Tibial nerve (tissue), 4 donors: Measurements from ENCODE around the gene SKIL. TPM values are rescaled to one million over a fixed set of nuclear protein-coding genes. Genes with fewer than 3 reads are reported as not detected.

Source experiments
- DNase-seq, 2 donors: peaks; one replicate each; pipeline ENCODE4 v3.0.0-alpha.2; 2019; ENCODE audit warnings: low spot score in 2 of 2
- H3K27ac ChIP-seq, 4 donors: fragments of 200-600 bp; sonication (generic) in 3 of 4; one replicate each; pipeline ENCODE4 v1.5.1; 2017 to 2019; ENCODE audit warnings: mild to moderate bottlenecking in 1 of 4
- H3K27me3 ChIP-seq, 2 donors: fragments of 200-600 bp; sonication (generic) in 1 of 2; one replicate each; pipeline versions ENCODE4 v1.5.1 to v1.6.0; 2017 to 2019
- H3K36me3 ChIP-seq, 3 donors: fragments of 200-600 bp; sonication (generic); one replicate each; pipeline ENCODE4 v1.5.1; 2018 to 2019
- H3K4me1 ChIP-seq, 4 donors: fragments of 200-600 bp; sonication (generic) in 3 of 4; one replicate each; pipeline ENCODE4 v1.5.1; 2017 to 2019
- H3K4me3 ChIP-seq, 4 donors: fragments of 200-600 bp; sonication (generic) in 3 of 4; one replicate each; pipeline ENCODE4 v1.5.1; 2017 to 2019; ENCODE audit warnings: mild to moderate bottlenecking in 1 of 4, moderate library complexity in 1 of 4
- H3K9me3 ChIP-seq, 4 donors: fragments of 200-600 bp; sonication (generic) in 3 of 4; one replicate each; pipeline ENCODE4 v1.5.1; 2017 to 2019
- CTCF ChIP-seq, 5 experiments: fragments of 200-600 bp in 3 of 5; fragments of 450-650 bp in 2 of 5; sonication (generic) in 3 of 5; IDR thresholded peaks; one replicate each; pipeline ENCODE4 v1.5.1; 2016 to 2019; ENCODE audit warnings: antibody characterized with exemption in 5 of 5, mild to moderate bottlenecking in 3 of 5, moderate library complexity in 2 of 5
- EP300 ChIP-seq, 2 donors: sonication (generic); formaldehyde crosslinking; IDR thresholded peaks; one replicate each; pipeline ENCODE4 v1.6.1; 2017; ENCODE audit warnings: antibody characterized with exemption in 2 of 2, mild to moderate bottlenecking in 1 of 2
- POLR2A ChIP-seq, 2 donors: fragments of 450-650 bp; IDR thresholded peaks; one replicate each; pipeline ENCODE4 v1.6.1; 2017; ENCODE audit warnings: antibody characterized with exemption in 2 of 2, mild to moderate bottlenecking in 2 of 2, moderate library complexity in 2 of 2
- WGBS, 2 donors: methylation state at CpG; one replicate each; pipeline ENCODE4 v1.1.5; 2018; 5-methylcytosine and 5-hydroxymethylcytosine counted together
- total RNA-seq, 4 donors: library from RNA; depleted of rRNA; stranded (reverse); fragments of >200 nt; gene quantifications; one replicate each; pipeline ENCODE4 v1.1.0, GENCODE V29; 2016

Gene SKIL
- total RNA-seq, 4 donors from 2014 or later, result 28.2 to 47.9 (median 43.4) TPM

- 79 to 85% methylated on average over 2 of the region's 2 CpGs for WGBS, 2 donors
- peaks cover 0 to 16% (median 0%) of the 10 kb centered on the region in 3 donors for H3K36me3 ChIP-seq
- H3K4me1 ChIP-seq, result peaks cover 0 to 45% (median 10%) of the 10 kb centered on the region in 4 donors
- H3K27ac ChIP-seq, result peak overlapping the region in 2 of 4 donors; percentile 1 to 65
- TF ChIP-seq CTCF (IDR thresholded peaks at IDR 0.05) (no peak), EP300 (IDR thresholded peaks at IDR 0.05) (no peak)
- H3K4me3 ChIP-seq, result no peak overlapping the region
- DNase-seq, result no peak
- H3K27me3 ChIP-seq, result no peaks in the 10 kb centered on the region
- no peaks in the 10 kb centered on the region for H3K9me3 ChIP-seq
These were observed 70.6 kb downstream of the SKIL start for GRCh38 chr3:170428095-170428494.

- TF ChIP-seq EP300 (IDR thresholded peaks at IDR 0.05) (no peak), POLR2A (IDR thresholded peaks at IDR 0.05) (no peak), CTCF (IDR thresholded peaks at IDR 0.05) (no peak)
- Histone ChIP-seq H3K4me1 (peaks cover 0 to 43% (median 10%) of the 10 kb centered on the region in 4 donors), H3K4me3 (no peak overlapping the region), H3K36me3 (peaks cover 0 to 15% (median 0%) of the 10 kb centered on the region in 3 donors), H3K9me3 (no peaks in the 10 kb centered on the region), H3K27ac (peak overlapping the region in 2 of 4 donors; percentile 65 to 66), H3K27me3 (no peaks in the 10 kb centered on the region)
- DNase-seq, result no peak
- WGBS, 2 donors, result 44 to 53% methylated on average over 1 of the region's 1 CpG
These were observed 71.5 kb downstream of the SKIL start for GRCh38 chr3:170429050-170429449.

- Histone ChIP-seq H3K36me3 (peaks cover 0 to 26% (median 0%) of the 10 kb centered on the region in 3 donors), H3K27ac (peak overlapping the region in 1 of 4 donors; percentile 65)
- 96% methylated on average over 3 of the region's 3 CpGs for WGBS, 2 donors
These were observed 73.5 kb downstream of the SKIL start for GRCh38 chr3:170431054-170431453.

GRCh38 chr3:170432416-170432815 lies 74.9 kb downstream of the SKIL start:
- no peak overlapping the region for H3K4me3 ChIP-seq
- no peaks in the 10 kb centered on the region for H3K9me3 ChIP-seq
- peaks cover 0 to 19% (median 7%) of the 10 kb centered on the region in 4 donors for H3K4me1 ChIP-seq
- 96 to 98% methylated on average over 13 to 14 of the region's 14 CpGs for WGBS, 2 donors
- TF ChIP-seq CTCF (IDR thresholded peaks at IDR 0.05) (no peak), POLR2A (IDR thresholded peaks at IDR 0.05) (no peak), EP300 (IDR thresholded peaks at IDR 0.05) (no peak)
- DNase-seq, result no peak
- H3K27me3 ChIP-seq, result no peaks in the 10 kb centered on the region
- H3K36me3 ChIP-seq, result peaks cover 0 to 33% (median 0%) of the 10 kb centered on the region in 3 donors
- H3K27ac ChIP-seq, result no peak overlapping the region

More at GRCh38 chr3:170431054-170431453, 73.5 kb downstream of the SKIL start:
- no peak for DNase-seq
- Histone ChIP-seq H3K4me3 (no peak overlapping the region), H3K27me3 (no peaks in the 10 kb centered on the region), H3K4me1 (peaks cover 0 to 25% (median 7%) of the 10 kb centered on the region in 4 donors), H3K9me3 (no peaks in the 10 kb centered on the region)
- no peak for TF ChIP-seq POLR2A (IDR thresholded peaks at IDR 0.05)
- TF ChIP-seq CTCF (IDR thresholded peaks at IDR 0.05), result no peak
- no peak for TF ChIP-seq EP300 (IDR thresholded peaks at IDR 0.05)

- Histone ChIP-seq H3K4me1 (peaks cover 0 to 9% (median 2%) of the 10 kb centered on the region in 4 donors), H3K27me3 (no peaks in the 10 kb centered on the region), H3K36me3 (peaks cover 0 to 33% (median 0%) of the 10 kb centered on the region in 3 donors), H3K27ac (peak overlapping the region in 2 of 4 donors; percentile 54 to 75), H3K4me3 (no peak overlapping the region), H3K9me3 (no peaks in the 10 kb centered on the region)
- no peak for DNase-seq
- no peak for TF ChIP-seq POLR2A (IDR thresholded peaks at IDR 0.05)
- TF ChIP-seq EP300 (IDR thresholded peaks at IDR 0.05), result no peak
- no peak for TF ChIP-seq CTCF (IDR thresholded peaks at IDR 0.05)
- 54 to 69% methylated on average over 2 of the region's 2 CpGs for WGBS, 2 donors
These were observed 79.2 kb downstream of the SKIL start for GRCh38 chr3:170436697-170437096.
